ENCODE results near the gene ATRX.
"Not testable (repeated sequence)": the region's sequence is repeated elsewhere in the genome, so short reads cannot be mapped to it uniquely, and the experiment has no call there.

The ATRX gene

GRCh38 chrX:77753942-77754341 lies 32.1 kb downstream of the ATRX start:
- H4K5ac ChIP-seq (ENCODE audit: low read length); H3K23ac ChIP-seq (ENCODE audit: low read length); H3K18ac ChIP-seq (ENCODE audit: low read length); H3K56ac ChIP-seq (ENCODE audit: low read length); H3K27ac ChIP-seq (ENCODE audit: low read depth, low read length); H3K4me3 ChIP-seq (ENCODE audit: low read length); H3K4ac ChIP-seq (ENCODE audit: low read depth, low read length); H3K79me2 ChIP-seq (ENCODE audit: control insufficient read depth, insufficient read depth, low read length); H3K9ac ChIP-seq (ENCODE audit: low read length); H3K4me2 ChIP-seq (ENCODE audit: low read length); H2BK5ac ChIP-seq (ENCODE audit: low read length); H2AK5ac ChIP-seq (ENCODE audit: low read length); H3K79me1 ChIP-seq (ENCODE audit: low read length); H3K27me3 ChIP-seq (ENCODE audit: insufficient read depth, low read length, poor library complexity); DNase-seq; H4K8ac ChIP-seq (ENCODE audit: low read depth, low read length); H3K4me1 ChIP-seq (ENCODE audit: control insufficient read depth, low read depth, low read length); H2BK15ac ChIP-seq (replicated peaks; ENCODE audit: low read depth); H3K36me3 ChIP-seq (ENCODE audit: control insufficient read depth, insufficient read depth, low read length); H2BK120ac ChIP-seq (ENCODE audit: low read depth, low read length): not testable (repeated sequence)
- WGBS (ENCODE audit: extremely low coverage, insufficient coverage, low lambda C conversion rate): no CpG with 5 or more reads among the region's 1 CpG

- H4K8ac ChIP-seq (ENCODE audit: low read depth, low read length): no peak overlapping the region
- H3K56ac ChIP-seq (ENCODE audit: low read length): no peak overlapping the region
- H3K4ac ChIP-seq (ENCODE audit: low read depth, low read length): no peak overlapping the region
- H4K5ac ChIP-seq (ENCODE audit: low read length): no peak overlapping the region
- no peak overlapping the region for H3K27ac ChIP-seq (ENCODE audit: low read depth, low read length)
- WGBS (ENCODE audit: extremely low coverage, insufficient coverage, low lambda C conversion rate): no CpG with 5 or more reads among the region's 5 CpGs
- H2AK5ac ChIP-seq (ENCODE audit: low read length): no peak overlapping the region
- no peaks in the 10 kb centered on the region for H3K79me1 ChIP-seq (ENCODE audit: low read length)
- H3K9ac ChIP-seq (ENCODE audit: low read length): no peak overlapping the region
- peak; percentile 2 for DNase-seq
- H3K23ac ChIP-seq (ENCODE audit: low read length): no peak overlapping the region
- no peak overlapping the region for H2BK120ac ChIP-seq (ENCODE audit: low read depth, low read length)
- no peak overlapping the region for H2BK5ac ChIP-seq (ENCODE audit: low read length)
- no peak overlapping the region for H3K18ac ChIP-seq (ENCODE audit: low read length)
- H3K4me1 ChIP-seq (ENCODE audit: control insufficient read depth, low read depth, low read length): no peaks in the 10 kb centered on the region
- H3K4me3 ChIP-seq (ENCODE audit: low read length): no peak overlapping the region
- H3K36me3 ChIP-seq (ENCODE audit: control insufficient read depth, insufficient read depth, low read length): no peaks in the 10 kb centered on the region
- H2BK15ac ChIP-seq (replicated peaks; ENCODE audit: low read depth): no peak overlapping the region
- no peak overlapping the region for H3K4me2 ChIP-seq (ENCODE audit: low read length)
- peaks cover 16% of the 10 kb centered on the region for H3K79me2 ChIP-seq (ENCODE audit: control insufficient read depth, insufficient read depth, low read length)
- H3K27me3 ChIP-seq (ENCODE audit: insufficient read depth, low read length, poor library complexity): no peaks in the 10 kb centered on the region
Observed at GRCh38 chrX:77749695-77750094, 36.3 kb downstream of the ATRX start.

GRCh38 chrX:77743720-77744119 lies 42.3 kb downstream of the ATRX start:
- Histone ChIP-seq H2BK15ac (replicated peaks; ENCODE audit: low read depth) (no peak overlapping the region), H3K56ac (ENCODE audit: low read length) (no peak overlapping the region), H4K5ac (ENCODE audit: low read length) (no peak overlapping the region), H3K4me3 (ENCODE audit: low read length) (no peak overlapping the region), H2AK5ac (ENCODE audit: low read length) (no peak overlapping the region), H2BK120ac (ENCODE audit: low read depth, low read length) (no peak overlapping the region), H3K9ac (ENCODE audit: low read length) (no peak overlapping the region), H3K36me3 (ENCODE audit: control insufficient read depth, insufficient read depth, low read length) (no peaks in the 10 kb centered on the region), H3K4me2 (ENCODE audit: low read length) (no peak overlapping the region), H2BK5ac (ENCODE audit: low read length) (no peak overlapping the region), H4K8ac (ENCODE audit: low read depth, low read length) (no peak overlapping the region), H3K23ac (ENCODE audit: low read length) (no peak overlapping the region), H3K18ac (ENCODE audit: low read length) (no peak overlapping the region), H3K4ac (ENCODE audit: low read depth, low read length) (no peak overlapping the region), H3K79me2 (ENCODE audit: control insufficient read depth, insufficient read depth, low read length) (peaks cover 45% of the 10 kb centered on the region), H3K79me1 (ENCODE audit: low read length) (no peaks in the 10 kb centered on the region), H3K27ac (ENCODE audit: low read depth, low read length) (no peak overlapping the region), H3K4me1 (ENCODE audit: control insufficient read depth, low read depth, low read length) (no peaks in the 10 kb centered on the region), H3K27me3 (ENCODE audit: insufficient read depth, low read length, poor library complexity) (no peaks in the 10 kb centered on the region)
- DNase-seq: peak; percentile 5
- WGBS (ENCODE audit: extremely low coverage, insufficient coverage, low lambda C conversion rate): no CpG with 5 or more reads among the region's 2 CpGs

GRCh38 chrX:77742788-77743476 lies 43.1 kb downstream of the ATRX start:
- DNase-seq: no peak
- H3K9ac ChIP-seq (ENCODE audit: low read length): no peak overlapping the region
- WGBS (ENCODE audit: extremely low coverage, insufficient coverage, low lambda C conversion rate): no CpG with 5 or more reads among the region's 7 CpGs
- H4K5ac ChIP-seq (ENCODE audit: low read length): no peak overlapping the region
- no peaks in the 10 kb centered on the region for H3K27me3 ChIP-seq (ENCODE audit: insufficient read depth, low read length, poor library complexity)
- H3K4me2 ChIP-seq (ENCODE audit: low read length): no peak overlapping the region
- peaks cover 45% of the 10 kb centered on the region for H3K79me2 ChIP-seq (ENCODE audit: control insufficient read depth, insufficient read depth, low read length)
- H3K79me1 ChIP-seq (ENCODE audit: low read length): no peaks in the 10 kb centered on the region
- H3K23ac ChIP-seq (ENCODE audit: low read length): no peak overlapping the region
- no peak overlapping the region for H2BK120ac ChIP-seq (ENCODE audit: low read depth, low read length)
- no peak overlapping the region for H3K4ac ChIP-seq (ENCODE audit: low read depth, low read length)
- H4K8ac ChIP-seq (ENCODE audit: low read depth, low read length): no peak overlapping the region
- H3K18ac ChIP-seq (ENCODE audit: low read length): no peak overlapping the region
- H2AK5ac ChIP-seq (ENCODE audit: low read length): no peak overlapping the region
- H3K27ac ChIP-seq (ENCODE audit: low read depth, low read length): no peak overlapping the region
- no peak overlapping the region for H2BK15ac ChIP-seq (replicated peaks; ENCODE audit: low read depth)
- H3K56ac ChIP-seq (ENCODE audit: low read length): no peak overlapping the region
- H3K4me1 ChIP-seq (ENCODE audit: control insufficient read depth, low read depth, low read length): no peaks in the 10 kb centered on the region
- H2BK5ac ChIP-seq (ENCODE audit: low read length): no peak overlapping the region
- no peaks in the 10 kb centered on the region for H3K36me3 ChIP-seq (ENCODE audit: control insufficient read depth, insufficient read depth, low read length)
- no peak overlapping the region for H3K4me3 ChIP-seq (ENCODE audit: low read length)

- Histone ChIP-seq H2BK15ac (replicated peaks; ENCODE audit: low read depth) (no peak overlapping the region), H3K56ac (ENCODE audit: low read length) (no peak overlapping the region), H3K4ac (ENCODE audit: low read depth, low read length) (no peak overlapping the region), H3K79me1 (ENCODE audit: low read length) (no peaks in the 10 kb centered on the region), H3K79me2 (ENCODE audit: control insufficient read depth, insufficient read depth, low read length) (peaks cover 51% of the 10 kb centered on the region), H4K5ac (ENCODE audit: low read length) (no peak overlapping the region), H3K18ac (ENCODE audit: low read length) (no peak overlapping the region), H3K4me3 (ENCODE audit: low read length) (no peak overlapping the region), H3K27ac (ENCODE audit: low read depth, low read length) (no peak overlapping the region), H4K8ac (ENCODE audit: low read depth, low read length) (no peak overlapping the region), H3K4me1 (ENCODE audit: control insufficient read depth, low read depth, low read length) (no peaks in the 10 kb centered on the region), H2AK5ac (ENCODE audit: low read length) (no peak overlapping the region), H3K4me2 (ENCODE audit: low read length) (no peak overlapping the region), H3K27me3 (ENCODE audit: insufficient read depth, low read length, poor library complexity) (no peaks in the 10 kb centered on the region), H3K23ac (ENCODE audit: low read length) (no peak overlapping the region), H2BK5ac (ENCODE audit: low read length) (no peak overlapping the region), H3K36me3 (ENCODE audit: control insufficient read depth, insufficient read depth, low read length) (no peaks in the 10 kb centered on the region), H2BK120ac (ENCODE audit: low read depth, low read length) (no peak overlapping the region), H3K9ac (ENCODE audit: low read length) (no peak overlapping the region)
- WGBS (ENCODE audit: extremely low coverage, insufficient coverage, low lambda C conversion rate): no CpG with 5 or more reads among the region's 3 CpGs
- peak; percentile 49 for DNase-seq
Observed at GRCh38 chrX:77740376-77740905, 45.6 kb downstream of the ATRX start.

- Histone ChIP-seq H3K36me3 (ENCODE audit: control insufficient read depth, insufficient read depth, low read length) (no peaks in the 10 kb centered on the region), H2BK120ac (ENCODE audit: low read depth, low read length) (no peak overlapping the region), H3K4me3 (ENCODE audit: low read length) (no peak overlapping the region), H2BK5ac (ENCODE audit: low read length) (no peak overlapping the region), H3K79me1 (ENCODE audit: low read length) (no peaks in the 10 kb centered on the region), H3K4me1 (ENCODE audit: control insufficient read depth, low read depth, low read length) (no peaks in the 10 kb centered on the region), H3K4me2 (ENCODE audit: low read length) (no peak overlapping the region), H3K9ac (ENCODE audit: low read length) (no peak overlapping the region), H4K8ac (ENCODE audit: low read depth, low read length) (no peak overlapping the region), H3K18ac (ENCODE audit: low read length) (no peak overlapping the region), H3K79me2 (ENCODE audit: control insufficient read depth, insufficient read depth, low read length) (peaks cover 39% of the 10 kb centered on the region), H4K5ac (ENCODE audit: low read length) (no peak overlapping the region), H2AK5ac (ENCODE audit: low read length) (no peak overlapping the region), H3K4ac (ENCODE audit: low read depth, low read length) (no peak overlapping the region), H3K27ac (ENCODE audit: low read depth, low read length) (no peak overlapping the region), H3K27me3 (ENCODE audit: insufficient read depth, low read length, poor library complexity) (no peaks in the 10 kb centered on the region), H3K23ac (ENCODE audit: low read length) (no peak overlapping the region), H2BK15ac (replicated peaks; ENCODE audit: low read depth) (no peak overlapping the region), H3K56ac (ENCODE audit: low read length) (no peak overlapping the region)
- no CpG with 5 or more reads among the region's 3 CpGs for WGBS (ENCODE audit: extremely low coverage, insufficient coverage, low lambda C conversion rate)
- DNase-seq: no peak
Observed at GRCh38 chrX:77733342-77733741, 52.7 kb downstream of the ATRX start.

Measured in mesendoderm (in vitro differentiated cells).